GM18870 (cell line): ENCODE measurements around the gene CELSR2.

Experiments used
- ATAC-seq: cut with Tn5 transposase; IDR thresholded peaks from one replicate; pipeline ENCODE4 v1.9.1; 2021; ENCODE audit warnings: moderate library complexity; ENCODE audit not compliant: unreplicated experiment

Gene CELSR2

DNA sequence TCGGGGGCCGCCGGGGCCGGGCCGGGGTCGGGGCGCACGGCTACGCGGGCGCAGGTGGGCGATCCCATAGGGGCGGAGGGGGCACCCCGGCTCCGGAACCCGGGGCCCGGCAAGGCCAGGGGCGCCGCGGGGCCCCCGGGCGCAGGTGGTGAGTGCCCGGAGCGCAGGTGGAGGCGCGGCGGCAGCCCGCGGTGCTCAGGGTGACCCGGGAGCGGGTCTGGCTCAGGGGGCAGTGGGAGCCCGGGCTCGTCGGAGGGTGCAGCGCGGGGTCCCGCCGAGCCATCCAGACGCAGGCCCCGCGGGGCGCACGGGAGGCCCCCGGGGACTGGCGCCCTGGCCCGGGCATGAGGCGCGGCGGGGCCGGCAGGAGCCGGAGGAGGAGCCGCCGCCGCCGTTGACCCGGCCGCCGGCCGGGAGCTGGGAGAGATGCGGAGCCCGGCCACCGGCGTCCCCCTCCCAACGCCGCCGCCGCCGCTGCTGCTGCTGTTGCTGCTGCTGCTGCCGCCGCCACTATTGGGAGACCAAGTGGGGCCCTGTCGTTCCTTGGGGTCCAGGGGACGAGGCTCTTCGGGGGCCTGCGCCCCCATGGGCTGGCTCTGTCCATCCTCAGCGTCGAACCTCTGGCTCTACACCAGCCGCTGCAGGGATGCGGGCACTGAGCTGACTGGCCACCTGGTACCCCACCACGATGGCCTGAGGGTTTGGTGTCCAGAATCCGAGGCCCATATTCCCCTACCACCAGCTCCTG is 489 bp downstream of the CELSR2 start:
- ATAC-seq, result no peak

DNA sequence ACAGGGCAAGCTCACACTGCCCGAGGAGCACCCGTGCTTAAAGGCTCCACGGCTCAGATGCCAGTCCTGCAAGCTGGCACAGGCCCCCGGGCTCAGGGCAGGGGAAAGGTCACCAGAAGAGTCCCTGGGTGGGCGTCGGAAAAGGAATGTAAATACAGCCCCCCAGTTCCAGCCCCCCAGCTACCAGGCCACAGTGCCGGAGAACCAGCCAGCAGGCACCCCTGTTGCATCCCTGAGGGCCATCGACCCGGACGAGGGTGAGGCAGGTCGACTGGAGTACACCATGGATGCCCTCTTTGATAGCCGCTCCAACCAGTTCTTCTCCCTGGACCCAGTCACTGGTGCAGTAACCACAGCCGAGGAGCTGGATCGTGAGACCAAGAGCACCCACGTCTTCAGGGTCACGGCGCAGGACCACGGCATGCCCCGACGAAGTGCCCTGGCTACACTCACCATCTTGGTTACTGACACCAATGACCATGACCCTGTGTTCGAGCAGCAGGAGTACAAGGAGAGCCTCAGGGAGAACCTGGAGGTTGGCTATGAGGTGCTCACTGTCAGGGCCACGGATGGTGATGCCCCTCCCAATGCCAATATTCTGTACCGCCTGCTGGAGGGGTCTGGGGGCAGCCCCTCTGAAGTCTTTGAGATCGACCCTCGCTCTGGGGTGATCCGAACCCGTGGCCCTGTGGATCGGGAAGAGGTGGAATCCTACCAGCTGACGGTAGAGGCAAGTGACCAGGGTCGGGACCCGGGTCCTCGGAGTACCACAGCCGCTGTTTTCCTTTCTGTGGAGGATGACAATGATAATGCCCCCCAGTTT is 1.3 kb downstream of the CELSR2 start:
- ATAC-seq, result no peak

DNA sequence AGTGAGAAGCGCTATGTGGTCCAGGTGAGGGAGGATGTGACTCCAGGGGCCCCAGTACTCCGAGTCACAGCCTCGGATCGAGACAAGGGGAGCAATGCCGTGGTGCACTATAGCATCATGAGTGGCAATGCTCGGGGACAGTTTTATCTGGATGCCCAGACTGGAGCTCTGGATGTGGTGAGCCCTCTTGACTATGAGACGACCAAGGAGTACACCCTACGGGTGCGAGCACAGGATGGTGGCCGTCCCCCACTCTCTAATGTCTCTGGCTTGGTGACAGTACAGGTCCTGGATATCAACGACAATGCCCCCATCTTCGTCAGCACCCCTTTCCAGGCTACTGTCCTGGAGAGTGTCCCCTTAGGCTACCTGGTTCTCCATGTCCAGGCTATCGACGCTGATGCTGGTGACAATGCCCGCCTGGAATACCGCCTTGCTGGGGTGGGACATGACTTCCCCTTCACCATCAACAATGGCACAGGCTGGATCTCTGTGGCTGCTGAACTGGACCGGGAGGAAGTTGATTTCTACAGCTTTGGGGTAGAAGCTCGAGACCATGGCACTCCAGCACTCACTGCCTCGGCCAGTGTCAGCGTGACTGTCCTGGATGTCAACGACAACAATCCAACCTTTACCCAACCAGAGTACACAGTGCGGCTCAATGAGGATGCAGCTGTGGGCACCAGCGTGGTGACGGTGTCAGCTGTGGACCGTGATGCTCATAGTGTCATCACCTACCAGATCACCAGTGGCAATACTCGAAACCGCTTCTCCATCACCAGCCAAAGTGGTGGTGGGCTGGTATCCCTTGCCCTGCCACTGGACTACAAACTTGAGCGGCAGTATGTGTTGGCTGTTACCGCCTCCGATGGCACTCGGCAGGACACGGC is 2.2 kb downstream of the CELSR2 start:
- no peak for ATAC-seq

DNA sequence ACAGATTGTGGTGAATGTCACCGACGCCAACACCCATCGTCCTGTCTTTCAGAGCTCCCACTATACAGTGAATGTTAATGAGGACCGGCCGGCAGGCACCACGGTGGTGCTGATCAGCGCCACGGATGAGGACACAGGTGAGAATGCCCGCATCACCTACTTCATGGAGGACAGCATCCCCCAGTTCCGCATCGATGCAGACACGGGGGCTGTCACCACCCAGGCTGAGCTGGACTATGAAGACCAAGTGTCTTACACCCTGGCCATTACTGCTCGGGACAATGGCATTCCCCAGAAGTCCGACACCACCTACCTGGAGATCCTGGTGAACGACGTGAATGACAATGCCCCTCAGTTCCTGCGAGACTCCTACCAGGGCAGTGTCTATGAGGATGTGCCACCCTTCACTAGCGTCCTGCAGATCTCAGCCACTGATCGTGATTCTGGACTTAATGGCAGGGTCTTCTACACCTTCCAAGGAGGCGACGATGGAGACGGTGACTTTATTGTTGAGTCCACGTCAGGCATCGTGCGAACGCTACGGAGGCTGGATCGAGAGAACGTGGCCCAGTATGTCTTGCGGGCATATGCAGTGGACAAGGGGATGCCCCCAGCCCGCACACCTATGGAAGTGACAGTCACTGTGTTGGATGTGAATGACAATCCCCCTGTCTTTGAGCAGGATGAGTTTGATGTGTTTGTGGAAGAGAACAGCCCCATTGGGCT is 3.0 kb downstream of the CELSR2 start:
- ATAC-seq, result no peak

DNA sequence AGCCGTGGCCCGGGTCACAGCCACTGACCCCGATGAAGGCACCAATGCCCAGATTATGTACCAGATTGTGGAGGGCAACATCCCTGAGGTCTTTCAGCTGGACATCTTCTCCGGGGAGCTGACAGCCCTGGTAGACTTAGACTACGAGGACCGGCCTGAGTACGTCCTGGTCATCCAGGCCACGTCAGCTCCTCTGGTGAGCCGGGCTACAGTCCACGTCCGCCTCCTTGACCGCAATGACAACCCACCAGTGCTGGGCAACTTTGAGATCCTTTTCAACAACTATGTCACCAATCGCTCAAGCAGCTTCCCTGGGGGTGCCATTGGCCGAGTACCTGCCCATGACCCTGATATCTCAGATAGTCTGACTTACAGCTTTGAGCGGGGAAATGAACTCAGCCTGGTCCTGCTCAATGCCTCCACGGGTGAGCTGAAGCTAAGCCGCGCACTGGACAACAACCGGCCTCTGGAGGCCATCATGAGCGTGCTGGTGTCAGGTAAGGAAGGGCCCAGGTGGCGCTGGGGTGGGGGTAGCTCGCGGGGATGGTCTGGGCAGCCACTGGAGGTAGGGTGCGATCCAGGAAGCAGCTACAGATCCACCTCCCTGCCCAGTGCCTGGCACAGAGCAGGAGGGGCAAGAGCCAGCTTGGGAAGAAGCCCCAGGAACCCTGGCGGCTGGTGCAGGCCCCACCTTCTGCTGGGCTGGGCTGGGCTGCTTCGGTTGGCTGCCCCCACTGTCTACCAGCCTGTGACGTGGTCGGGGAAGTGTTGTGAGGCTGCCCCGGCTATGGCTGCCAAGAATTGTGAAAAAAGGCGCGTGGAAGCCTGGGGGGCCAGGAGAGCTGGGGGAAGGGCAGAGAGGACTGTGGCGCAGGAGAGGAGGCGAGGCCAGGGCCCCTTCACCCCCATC is 3.8 kb downstream of the CELSR2 start:
- no peak for ATAC-seq

DNA sequence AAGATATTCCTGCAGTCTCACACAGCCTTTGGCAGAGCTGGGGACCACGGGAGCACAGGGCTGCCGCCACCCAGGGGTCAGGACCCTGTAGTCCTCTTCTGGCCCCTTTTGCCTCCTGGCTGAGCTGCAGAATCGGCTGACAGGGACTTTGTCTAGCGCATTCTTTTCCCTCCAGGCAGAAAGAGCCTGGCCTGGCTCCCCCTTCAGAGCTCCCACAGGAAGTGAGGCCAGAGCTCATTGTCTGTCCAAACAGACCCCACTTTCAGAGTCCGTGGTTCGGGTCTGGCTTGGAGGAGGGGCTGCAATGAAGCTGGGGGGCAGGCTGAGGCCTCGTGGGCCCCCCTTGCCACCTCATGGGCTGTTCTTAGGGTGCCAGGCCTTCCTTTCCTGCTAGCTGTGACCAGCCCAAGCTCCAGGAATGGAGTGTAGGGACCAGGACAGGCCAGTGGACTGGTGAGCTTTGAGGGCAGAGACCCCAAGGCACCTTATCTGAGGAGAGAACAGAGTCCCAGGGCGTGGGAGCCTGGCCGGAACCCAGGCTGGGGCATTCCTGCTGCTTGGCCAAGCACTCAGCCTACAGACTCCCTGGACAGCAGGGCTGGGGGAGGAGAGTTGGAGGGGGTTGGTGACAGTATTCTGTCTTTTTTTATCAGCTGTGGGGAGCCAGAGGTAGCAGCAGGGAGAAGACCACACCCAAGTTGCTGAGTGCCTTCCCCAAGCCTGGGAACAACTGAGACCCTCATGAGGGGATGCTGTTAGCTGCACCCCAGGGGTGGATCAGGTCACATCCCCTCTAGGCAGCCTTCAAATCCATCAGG is 4.7 kb downstream of the CELSR2 start:
- no peak for ATAC-seq

DNA sequence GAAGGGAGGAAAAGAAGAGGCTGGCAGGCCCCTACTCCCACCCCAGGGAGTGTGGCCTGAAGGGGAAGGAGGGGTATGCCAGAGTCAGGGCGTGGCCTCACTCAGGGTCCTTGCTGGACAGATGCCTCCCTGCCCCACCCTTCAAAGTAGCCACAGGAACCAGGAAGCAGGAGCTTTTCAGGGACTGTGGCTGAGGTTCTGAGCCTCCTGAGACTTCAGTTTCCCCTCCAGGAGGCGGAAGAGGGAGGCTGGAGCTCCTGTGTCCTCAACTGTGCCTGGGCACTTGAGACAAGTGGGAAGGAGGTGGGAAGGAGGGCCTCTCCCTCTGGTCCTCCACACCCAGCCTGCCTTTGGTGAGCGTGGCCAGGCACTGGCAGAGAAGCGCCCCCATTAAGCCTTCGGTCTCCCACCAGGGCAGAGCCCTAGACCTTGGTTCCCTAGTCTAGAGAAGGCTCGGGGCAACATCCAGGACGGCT is 5.3 kb downstream of the CELSR2 start:
- ATAC-seq, result no peak

DNA sequence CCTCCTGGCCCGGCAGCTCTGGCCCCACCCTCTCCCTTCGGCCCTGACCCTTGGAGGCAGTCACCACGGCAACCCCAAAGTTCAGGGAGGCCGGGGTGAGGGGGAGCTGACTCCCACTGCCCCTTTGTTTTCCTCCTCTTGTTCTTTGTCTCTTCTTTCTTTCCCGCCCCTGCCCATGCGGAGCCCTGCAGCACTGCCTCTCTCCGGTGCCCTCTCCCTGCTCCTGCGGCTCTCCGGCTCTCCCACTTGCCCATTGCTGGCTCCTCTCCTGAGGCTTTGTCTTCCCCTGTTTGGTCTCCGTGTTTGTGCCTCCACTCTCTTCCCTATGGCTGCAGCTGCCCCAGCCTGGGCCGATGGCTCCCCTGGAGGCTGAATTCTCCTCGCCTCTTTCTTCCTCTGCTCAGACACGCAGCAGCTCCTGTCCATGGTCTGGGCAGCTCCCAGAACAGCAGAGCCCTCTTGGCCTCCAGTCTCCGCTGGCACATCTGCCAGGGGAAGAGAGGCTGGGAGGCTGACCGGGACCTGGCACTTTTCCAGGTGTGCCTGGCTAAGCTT is 5.8 kb downstream of the CELSR2 start:
- no peak for ATAC-seq

DNA sequence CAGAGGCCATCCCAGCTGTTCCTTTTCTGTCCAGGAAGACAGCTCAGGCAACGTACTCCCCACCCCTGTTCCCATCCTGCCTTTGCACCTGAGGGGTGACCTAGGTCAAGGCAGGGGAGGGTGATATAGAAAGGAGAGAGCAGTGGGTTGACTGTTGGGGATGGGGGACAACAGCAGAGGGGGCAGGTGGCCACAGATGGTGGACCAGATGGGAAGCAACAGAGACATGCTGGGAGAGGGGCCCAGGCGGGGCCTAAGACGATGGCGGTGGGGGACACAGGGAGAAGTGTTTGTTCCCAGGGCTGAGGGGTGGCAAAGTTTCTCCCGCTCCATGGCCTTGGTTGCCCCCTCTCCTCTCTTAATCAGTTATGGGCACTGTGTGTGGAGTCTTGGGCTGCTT is 6.3 kb downstream of the CELSR2 start:
- ATAC-seq, result no peak

DNA sequence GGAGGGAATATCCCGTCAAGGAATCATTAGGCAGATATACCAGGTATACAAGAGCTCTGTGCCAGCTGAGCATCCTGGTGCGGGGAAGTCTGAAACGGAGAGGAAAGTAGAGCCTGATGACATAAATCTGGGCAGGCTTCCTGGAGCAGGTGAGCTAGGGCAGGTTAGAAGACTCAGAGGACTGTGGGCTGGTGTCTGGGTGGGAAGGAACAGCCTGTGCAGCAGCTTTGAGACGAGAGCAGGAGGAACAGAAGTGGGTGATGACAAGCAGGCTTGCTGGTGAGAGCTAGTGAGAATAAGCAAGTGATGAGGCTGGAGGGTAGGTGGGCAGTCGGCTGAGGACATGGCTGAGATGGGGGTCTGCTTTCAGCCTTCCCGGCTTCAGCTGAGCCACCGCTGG is 6.7 kb downstream of the CELSR2 start:
- ATAC-seq, result no peak

DNA sequence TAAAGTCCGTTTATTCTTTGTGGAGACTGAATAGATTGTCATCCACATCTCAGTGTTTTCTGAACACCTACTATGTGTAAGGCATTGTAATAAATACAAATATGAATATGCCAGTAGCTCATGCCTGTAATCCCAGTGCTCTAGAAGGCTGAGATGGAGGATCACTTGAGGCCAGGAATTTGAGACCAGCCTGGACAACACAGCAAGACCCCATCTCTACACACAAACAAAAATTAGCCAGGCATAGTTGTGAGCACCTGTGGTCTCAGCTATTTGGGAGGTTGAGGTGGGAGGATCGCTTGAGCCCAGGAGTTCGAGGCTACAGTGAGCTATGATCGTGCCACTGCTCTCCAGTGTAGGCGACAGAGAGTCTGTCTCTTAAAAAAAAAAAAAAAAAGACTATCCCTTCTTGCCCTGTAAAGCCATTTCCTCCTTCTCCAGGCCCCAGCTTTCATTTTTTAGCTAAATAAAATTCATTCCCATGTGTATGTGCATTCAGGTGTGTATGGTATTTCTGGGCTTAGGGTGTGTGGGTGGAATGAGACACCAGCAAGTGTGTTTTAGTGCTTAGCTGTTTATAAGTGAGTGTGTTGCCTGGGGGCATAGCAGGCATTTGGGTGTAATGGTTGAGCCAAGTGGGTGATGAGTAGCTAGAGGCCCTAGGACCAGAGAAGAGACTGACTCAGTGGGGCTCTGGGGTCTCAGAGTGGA is 7.8 kb downstream of the CELSR2 start:
- ATAC-seq, result no peak

DNA sequence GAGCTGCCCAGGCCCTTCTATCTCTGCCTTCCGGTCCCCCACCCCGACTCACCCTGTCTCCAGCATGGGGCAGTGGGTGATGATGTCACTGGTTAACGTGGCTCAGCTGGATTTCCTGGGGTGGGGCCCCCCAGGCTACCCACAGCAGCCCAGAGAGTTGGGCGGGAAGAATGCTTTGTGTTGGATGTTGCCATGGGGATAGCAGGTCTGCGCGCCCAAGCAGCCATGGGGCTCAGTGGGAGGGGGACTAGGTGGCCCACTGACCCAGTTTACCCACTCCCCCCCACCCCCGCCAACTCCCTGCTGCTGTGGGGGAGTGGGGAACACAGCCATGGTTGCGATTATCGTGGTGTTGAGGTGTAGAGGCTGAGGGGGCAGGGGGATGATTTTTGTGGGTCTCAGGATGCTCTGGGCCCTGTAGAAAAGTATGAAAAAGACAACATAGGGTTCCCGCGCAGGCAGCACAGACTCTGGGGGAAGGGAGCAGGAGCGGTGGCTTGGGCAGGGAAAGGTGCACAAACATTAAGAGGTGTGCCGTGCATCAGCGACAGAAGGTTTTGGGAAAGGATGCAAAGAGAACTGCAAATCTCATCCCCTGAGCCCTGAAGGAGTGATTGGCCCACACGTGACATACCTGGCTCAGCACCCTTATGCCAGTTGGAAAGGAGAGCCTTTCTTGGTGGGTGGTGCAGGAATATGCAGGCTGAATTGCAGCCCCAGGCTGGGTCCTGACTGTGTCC is 8.5 kb downstream of the CELSR2 start:
- no peak for ATAC-seq

DNA sequence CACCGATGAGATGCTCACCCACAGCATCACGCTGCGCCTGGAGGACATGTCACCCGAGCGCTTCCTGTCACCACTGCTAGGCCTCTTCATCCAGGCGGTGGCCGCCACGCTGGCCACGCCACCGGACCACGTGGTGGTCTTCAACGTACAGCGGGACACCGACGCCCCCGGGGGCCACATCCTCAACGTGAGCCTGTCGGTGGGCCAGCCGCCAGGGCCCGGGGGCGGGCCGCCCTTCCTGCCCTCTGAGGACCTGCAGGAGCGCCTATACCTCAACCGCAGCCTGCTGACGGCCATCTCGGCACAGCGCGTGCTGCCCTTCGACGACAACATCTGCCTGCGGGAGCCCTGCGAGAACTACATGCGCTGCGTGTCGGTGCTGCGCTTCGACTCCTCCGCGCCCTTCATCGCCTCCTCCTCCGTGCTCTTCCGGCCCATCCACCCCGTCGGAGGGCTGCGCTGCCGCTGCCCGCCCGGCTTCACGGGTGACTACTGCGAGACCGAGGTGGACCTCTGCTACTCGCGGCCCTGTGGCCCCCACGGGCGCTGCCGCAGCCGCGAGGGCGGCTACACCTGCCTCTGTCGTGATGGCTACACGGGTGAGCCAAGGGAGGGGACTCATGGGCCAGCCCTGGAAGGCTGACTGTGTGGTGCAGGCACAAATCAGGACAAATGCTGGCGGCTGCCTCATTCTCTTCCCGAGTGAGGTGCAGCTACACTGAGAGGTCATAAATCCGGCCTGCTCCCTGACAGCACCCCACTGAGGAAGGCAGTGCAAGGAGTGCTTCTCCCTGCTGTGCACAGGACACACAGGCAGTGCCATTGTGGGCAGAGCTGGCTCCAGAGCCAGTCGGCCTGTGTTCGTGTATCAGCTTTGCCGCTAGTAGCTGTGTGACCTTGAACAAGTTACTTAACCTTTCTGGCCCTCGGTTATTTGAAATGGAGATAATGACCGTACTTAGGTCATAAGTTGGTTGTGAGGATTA is 9.4 kb downstream of the CELSR2 start:
- ATAC-seq, result no peak

DNA sequence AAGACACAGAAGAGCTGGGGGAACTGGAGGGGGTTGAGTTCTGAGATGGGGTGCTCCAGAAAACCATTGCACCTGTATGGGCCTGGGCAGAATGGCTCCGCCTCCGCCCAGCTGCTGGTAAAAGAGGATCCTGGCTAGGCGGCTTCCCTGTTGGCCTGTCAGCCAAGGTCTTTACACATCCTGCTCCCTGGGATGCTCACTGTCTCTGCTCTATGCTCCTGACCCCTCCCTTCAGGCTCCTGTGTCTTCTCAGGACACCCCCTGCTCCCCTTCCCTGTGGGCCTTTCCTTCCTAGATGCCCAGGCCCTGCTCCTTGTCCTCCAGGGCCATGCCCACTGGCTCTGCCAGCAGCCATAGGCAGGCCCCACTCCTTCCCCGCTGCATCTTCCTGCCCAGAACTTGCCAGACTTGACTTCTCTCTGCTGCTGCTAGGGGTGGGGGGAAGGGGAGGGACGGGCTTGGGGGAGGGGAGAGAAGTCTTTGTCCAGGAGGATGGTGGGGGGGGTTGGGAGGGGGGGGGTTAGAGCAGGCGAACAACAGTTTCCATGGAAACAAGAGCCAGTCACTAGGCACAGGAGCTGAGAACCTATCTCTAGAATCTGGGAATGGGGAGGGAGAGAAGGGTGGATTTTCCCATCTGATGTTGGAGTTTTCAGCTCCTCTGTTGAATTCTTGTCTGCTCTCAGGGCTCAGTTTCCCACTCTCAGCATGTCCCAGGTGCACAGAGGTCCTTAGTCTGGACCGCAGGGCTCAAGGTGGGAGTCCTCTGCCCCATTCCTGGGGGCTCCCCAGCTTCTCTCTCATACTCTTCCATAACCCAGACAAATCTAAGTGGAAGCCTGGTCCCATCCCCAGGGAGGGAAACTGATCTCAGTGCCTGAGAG is 10.6 kb downstream of the CELSR2 start:
- no peak for ATAC-seq

DNA sequence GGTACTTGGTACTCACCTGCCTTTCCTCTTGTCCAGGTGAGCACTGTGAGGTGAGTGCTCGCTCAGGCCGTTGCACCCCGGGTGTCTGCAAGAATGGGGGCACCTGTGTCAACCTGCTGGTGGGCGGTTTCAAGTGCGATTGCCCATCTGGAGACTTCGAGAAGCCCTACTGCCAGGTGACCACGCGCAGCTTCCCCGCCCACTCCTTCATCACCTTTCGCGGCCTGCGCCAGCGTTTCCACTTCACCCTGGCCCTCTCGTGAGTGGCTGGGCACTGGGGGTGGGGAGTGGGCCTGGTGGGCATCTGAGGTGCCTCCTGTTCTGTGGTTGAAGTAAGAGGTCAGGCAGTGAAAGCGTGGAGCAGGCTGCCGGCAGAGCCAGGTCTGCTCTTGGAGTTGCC is 11.7 kb downstream of the CELSR2 start:
- no peak for ATAC-seq
